GM21717 (cell line): ENCODE data around the gene ARFGAP3.
"Not testable (repeated sequence)": the region's sequence is repeated elsewhere in the genome, so short reads cannot be mapped to it uniquely, and the experiment has no call there.

Source experiments
- ATAC-seq: cut with Tn5 transposase; IDR thresholded peaks from one replicate; pipeline ENCODE4 v1.9.1; 2021; ENCODE audit warnings: mild to moderate bottlenecking, moderate library complexity; ENCODE audit not compliant: unreplicated experiment

Gene ARFGAP3

DNA sequence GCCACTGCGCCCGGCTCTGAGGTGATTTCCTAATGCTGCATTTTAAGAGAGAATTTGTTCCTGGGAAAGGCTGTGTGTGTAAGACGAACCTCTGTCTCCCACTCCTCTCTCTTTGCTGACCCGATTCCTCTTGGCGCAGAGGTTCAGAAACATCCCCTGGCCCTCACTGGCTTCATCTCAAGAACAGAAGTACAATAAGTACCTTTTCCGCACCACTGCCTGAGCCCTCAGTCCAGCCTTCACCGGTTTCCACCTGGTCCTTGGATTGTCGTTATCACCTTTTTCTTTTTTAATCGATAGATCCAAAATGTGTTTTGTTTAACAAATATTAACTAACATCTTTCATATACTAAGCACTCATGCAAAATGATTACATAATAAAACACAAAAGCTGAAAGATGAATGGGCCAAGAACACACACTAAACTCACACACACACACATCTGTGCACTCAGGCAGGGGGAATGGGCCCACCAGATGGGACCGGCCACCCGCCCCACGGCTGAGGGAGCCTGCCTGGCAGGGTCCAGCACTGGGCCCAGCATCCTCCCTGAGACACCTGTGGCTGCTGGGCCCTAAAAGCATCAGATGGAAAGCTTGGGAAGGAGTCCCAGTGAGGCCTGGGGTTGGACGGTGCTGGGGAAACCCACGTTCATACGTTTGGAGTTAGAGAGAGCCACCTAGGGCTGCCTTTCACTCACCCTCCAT, 86.0 kb downstream of the ARFGAP3 start:
- ATAC-seq = no peak

DNA sequence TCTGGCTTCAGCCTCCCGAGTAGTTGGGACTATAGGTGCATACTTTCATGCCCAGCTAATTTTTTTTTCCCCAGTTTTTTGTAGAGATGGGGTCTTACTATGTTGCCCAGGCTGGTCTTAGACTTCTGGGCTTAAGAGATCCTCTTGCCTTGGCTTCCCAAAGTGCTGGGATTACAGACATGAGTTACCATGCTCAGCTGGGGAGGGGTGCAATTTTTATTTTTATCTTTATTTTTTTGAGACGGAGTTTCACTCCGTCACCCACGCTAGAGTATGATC, 86.7 kb downstream of the ARFGAP3 start:
- ATAC-seq = no peak

DNA sequence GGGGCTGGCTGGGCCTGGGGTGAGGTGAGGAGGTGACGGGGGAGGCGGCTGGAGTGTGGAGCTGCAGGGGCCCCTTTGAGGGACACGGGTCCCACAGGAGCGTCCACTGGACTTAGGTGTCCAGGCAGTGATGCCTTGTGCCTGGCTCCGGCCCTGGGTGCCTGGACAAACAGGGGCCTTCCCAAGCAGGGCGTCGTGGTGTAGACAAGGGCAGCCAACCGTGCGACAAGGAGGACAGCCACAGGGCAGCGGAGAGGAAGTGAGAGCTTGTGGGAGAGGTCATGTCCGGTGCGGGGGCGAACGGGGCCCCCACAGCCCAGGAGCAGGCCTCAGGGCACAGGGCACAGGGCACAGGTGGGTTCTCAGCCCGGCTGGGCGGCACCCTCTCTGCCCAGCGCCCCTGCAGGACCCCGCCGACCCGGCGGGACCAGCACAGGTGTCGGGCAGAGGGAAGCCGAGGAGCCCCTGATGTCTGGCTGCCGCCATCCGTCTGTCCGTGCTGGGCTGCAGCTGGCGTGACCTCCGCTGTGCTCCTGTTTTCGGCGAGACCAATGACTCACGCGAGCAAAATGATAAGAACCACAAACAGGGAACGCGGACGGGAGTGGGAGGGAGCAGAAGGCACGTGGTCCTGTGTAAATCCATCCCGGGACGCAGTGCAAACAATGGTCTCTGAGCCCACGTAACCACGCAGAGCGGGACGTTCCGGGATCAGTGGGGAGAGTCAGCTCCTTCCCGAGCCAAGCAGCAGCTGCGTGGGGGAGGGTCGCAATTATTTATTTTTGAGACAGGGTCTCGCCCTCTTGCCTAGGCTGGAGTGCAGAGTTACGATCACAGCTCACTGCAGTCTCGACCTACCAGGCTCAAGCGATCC, 87.3 kb downstream of the ARFGAP3 start:
- ATAC-seq = peak; percentile 59

DNA sequence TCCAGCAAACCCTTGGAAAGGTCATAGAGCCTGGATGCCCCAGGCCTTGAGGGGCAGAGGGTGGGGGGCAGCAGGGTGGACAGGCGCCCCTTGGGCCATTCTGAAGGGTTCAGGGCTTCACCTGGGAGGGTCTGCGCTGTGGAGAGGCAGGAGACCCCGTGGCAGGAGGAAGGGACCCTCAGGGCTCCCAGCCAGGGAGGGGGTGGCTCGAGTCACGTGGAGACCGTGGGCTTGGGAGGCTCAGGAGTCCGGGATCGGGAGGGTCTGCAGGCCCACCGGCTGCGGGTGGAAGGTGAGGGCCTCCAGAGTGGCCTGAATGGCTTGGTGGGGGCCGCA, 87.9 kb downstream of the ARFGAP3 start:
- ATAC-seq = no peak

DNA sequence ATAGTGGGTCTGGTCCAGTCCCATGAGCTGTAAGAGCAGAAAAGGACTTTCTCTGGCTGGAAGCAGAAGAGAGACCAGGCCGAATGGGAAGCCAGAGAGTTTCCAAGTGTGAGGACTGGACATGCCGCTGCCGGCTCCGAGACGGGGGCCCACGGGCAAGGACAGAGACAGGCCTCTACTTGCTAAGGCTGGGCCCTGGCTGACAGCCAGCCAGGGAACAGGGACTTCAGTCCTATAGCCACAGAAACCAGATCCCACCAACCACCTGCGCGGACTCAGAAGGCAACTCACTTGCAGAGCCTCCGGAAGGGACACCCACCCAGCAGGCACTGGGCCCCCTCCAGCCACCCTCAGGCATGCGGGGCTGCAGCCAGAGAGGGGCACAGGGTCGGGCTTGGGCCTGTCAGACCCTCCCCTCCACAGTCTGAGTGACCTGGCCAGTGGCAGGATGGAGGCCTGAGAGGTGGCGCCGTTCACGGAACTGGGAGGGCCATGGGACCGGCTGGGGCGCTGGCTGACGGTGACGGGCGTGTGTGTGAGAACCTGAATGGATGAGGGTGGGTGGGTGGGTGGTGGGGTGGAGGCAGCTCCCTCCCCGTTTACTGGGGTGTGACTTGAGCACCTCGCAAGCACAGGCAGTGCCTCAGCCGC, 88.6 kb downstream of the ARFGAP3 start:
- no peak for ATAC-seq

DNA sequence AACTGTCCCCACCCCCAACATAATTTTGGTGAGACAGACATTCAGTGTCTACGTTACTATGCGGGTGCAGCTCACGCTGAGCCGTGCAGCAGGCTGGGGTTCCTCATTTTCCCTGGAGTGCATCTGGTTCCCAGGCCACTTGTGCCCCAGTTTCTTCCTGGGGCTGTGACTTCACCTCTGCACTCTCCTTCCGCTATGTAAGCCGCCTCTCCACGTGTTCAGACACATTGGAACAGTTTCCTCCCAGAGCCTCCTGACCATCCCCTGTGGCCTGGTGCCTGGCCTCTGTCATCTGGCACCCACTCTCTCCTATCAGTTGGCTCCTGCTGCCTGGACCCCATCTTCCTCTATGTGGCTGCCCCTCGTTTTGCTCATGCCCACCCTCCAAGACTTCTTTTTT, 90.2 kb downstream of the ARFGAP3 start:
- ATAC-seq = no peak

DNA sequence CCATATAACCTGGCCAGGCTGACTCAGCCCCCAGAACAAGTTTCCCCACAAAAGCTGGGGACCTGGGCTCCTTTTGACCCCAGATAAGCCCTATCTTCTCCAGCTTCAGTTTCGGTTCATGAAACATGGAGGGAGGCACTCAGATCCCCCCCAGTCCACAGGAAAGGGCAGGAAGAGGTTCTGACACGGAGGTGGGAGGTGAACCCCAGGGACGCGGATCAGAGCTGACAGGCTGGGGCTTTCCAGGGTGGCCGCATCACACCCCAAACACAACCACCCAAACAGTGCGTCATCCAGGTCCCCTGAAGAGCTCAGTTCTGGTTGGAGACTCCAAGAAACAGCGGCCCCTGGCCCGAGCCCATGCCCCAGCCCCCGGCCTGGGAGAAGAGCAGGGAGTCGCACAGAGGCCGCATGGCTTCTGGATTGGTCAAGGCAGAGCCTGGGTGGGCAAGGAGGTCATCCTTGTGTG, 92.1 kb downstream of the ARFGAP3 start:
- ATAC-seq = no peak

DNA sequence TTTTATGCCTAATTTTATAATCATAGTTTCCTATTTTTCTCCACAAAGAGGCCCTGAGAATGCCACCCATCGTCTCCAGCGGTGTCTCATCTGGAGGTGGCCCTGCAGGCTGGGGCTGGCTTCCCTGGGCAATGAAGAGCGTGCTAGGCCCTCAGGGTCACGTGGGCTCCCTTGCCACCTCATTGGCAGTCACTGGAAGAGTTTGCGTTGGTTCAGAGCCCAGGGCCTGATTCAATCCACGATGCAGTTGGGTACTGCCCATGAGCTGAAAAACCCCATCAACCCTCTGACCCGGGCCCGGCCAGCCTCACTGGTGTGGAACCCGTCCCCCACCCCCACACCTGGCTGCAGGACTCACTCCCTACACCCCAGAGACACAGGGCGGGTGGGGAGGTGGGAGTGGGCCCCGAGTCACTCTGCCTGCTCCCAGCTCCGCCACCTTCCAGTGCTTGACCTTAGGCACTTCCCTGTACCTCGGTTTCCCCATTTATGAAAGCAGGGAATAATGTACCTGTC, 93.0 kb downstream of the ARFGAP3 start:
- no peak for ATAC-seq

DNA sequence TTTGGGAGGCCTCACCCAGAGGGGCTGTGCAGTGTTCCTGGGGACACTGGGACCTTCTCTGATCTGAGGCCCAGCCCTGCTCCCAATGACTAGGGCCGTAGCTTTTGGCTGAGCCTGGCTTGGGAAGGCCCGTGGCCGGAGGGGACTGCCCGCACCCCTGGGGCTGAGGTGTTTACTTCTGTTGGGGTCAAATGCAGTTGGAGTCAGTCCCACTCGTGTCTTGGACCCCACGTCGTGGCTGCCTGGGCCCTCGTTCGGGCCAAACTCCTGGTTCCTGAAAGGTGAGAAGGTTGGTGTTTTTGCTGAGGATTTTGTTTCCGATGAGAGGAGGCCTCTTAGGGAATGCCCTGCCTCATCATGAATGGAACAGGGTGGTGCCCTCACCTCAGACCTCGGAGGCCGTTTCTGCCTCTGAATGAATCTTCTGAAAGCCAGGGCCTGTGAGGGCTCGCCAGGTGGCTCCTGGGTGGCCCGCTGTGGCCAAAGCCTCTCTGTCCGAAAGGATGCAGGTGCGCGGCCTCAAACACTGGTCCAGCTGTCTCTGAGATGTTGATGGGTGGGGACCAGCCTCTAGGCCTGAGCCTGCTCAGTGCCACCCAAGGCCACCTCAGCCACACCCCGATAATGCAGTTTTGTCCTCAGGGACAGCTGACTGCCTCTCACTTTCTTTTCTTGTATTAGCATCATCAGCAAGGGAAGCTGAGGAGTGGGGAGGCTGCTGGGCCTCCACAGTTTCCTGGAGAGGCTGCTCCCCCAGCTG, 96.1 kb downstream of the ARFGAP3 start:
- ATAC-seq = no peak

DNA sequence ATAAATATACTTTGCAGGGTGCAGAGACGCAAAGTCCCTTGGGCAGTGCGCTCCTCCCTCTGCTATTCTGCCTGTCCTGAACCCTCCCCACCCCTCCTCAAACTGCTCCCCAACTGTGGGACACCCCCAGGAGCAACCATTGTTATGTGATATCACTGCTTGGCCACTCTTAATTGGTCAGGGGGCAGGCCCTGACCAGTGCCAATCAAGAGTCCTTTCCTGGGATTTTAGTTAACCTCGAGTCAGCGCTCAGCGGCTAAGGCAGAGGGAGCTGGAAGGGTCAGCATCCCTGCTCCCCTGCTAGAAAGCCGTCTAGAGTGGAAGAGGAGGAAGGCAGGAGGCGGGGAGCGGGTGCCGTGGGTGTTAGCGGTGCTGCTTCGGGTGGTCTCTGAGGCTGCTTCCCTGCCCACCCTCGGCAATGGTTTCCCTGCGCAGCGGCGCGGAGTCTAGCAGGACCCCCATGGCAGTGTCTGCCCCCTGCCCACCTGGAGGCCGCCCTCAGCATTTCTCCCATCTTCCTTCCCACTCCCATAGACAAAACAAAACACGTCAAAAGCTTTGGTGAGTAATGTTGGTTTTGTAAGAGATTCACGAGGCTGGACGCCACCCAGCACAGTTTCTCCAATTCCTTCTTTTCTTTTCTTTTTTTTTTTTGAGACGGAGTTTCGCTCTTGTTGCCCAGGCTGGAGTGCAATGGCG, 98.0 kb downstream of the ARFGAP3 start:
- ATAC-seq = no peak

DNA sequence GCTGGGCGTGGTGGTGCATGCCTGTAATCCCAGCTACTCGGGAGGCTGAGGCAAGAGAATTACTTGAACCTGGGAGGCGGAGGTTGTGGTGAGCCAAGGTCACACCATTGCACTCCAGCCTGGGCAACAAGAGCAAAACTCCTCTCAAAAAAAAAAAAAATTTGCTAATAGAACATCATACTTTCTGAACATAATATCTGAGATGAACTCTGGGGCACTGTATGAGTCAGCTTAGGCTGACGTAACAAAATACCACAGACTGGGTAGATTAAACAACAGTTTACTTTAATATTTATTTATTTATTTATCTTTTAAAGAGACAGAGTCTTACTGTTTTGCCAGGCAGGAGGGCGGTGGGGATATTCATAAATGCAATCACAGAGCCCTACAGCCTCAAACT, 101.5 kb downstream of the ARFGAP3 start:
- ATAC-seq = not testable (repeated sequence)

DNA sequence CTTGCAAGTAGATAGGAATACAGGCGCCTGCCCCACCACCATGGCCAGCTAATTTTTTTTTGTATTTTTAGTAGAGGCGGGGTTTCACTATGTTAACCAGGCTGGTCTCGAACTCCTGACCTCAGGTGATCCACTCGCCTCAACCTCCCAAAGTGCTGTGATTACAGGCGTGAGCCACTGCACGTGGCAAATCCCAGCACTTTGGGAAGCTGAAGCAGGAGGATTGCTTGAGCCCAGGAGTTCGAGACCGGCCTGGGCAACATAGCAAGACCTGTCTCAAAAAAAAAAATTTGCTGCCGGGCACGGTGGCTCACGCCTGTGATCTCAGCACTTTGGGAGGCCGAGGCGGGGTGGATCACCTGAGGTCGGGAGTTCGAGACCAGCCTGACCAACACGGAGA, 102.0 kb downstream of the ARFGAP3 start:
- ATAC-seq = not testable (repeated sequence)

DNA sequence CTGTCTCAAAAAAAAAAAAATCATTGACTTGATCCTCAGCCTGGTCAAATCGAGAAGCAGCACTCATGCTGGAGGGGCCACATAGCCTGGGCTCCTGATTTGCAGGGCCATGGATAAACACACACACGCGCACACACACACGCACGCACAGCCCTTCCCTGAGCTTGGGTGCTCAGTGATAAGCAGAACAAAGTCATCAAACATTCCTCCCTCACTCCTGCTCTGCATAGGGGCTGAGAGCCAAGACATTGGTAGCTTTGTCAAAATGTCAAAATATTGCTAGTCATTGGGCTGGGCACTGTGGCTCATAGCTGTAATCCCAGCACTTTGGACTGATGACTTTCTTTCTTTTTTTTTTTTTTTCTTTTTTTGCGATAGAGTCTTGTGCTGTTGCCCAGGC, 102.4 kb downstream of the ARFGAP3 start:
- no peak for ATAC-seq

DNA sequence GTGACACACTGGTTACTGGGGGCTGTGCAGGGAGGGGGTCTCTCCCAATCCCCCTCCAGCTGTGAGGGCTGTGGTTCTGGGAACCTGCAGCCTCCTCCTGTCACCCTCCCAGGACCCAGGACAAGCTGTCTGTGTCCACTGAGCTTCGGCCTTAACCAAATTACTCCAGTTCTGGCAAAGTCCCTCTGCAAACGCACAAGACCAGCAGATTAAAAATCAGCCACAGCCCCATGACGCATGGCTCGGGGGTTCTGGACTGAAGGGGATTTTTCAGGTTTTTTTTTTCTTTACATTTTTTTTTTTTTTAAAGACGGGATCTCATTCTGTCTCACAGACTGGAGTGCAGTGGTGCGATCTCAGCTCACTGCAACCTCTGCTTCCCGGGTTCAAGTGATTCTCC, 104.2 kb downstream of the ARFGAP3 start:
- ATAC-seq = no peak

DNA sequence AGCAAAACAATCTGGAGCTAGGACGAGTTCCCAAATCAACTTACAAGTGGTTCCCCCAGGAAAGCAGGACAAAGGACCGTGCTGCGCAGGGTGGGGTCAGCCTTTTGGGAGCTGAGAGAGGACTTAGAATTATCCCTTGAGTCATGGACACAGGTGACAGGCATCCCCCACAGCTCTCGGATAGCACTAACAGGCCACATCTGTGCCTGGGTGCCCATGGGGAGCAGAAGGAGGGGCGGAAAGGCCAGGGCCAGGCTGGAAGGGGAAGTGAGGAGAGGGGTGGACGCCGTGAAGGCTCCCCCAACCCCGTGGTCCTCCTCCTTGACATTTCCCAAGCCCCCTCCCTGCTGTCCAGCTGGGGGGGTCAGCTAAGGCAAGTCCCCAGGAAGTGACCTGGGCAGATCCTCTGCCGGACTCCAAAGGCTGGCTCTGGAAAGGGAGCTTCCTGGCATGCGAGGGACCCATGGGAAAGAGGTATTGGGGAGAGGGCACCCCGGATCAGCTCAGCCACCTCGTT, 104.8 kb downstream of the ARFGAP3 start:
- no peak for ATAC-seq

DNA sequence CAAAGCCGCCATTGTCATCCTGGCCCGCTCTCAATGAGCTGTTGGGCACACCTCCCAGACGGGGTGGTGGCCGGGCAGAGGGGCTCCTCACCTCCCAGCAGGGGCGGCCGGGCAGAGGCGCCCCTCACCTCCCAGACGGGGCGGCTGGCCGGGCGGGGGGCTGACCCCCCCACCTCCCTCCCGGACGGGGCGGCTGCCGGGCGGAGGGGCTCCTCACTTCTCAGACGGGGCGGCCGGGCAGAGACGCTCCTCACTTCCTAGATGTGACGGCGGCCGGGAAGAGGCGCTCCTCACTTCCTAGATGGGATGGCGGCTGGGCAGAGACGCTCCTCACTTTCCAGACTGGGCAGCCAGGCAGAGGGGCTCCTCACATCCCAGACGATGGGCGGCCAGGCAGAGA, 106.7 kb downstream of the ARFGAP3 start:
- not testable (repeated sequence) for ATAC-seq

DNA sequence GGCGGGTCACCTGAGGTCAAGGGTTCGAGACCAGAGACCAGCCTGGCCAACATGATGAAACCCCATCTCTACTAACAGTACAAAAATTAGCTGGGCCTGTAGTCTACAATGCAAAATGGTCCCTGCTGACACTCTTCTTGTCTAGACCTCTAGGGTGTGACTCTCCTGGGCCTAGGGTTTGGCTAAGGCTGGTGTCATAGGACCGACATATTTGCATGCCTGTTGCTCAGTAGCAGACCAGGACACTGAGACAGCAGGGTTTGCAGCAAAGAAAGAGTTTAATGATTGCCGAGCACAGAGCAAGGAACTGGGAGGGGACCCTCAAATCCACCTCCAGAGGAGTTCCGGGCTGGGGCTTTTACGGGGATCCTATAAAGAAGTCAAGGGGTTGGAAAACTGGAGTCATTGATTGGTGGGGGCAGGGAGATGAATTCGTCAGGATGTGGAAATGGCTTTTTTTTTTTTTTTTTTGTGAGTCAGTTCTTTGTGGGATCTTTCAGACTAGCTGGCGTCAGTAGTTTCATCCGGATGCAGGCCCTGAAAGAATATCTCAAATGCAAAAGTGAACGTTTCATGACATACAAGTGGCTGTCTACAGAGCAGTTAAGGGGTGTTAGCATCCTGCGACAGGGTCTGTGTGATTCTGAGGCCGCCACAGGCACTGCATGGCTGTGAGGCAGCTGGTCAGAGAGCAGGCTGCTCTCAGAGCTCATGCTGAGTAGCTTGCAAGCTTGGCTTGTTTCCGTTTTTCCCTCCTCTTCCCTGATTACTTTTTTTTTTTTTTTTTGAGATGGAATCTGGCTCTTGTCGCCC, 109.2 kb downstream of the ARFGAP3 start:
- no peak for ATAC-seq
